AG04449 (cell line): ENCODE data around the gene ACVR1C.
A peak's percentile ranks its signal among the peaks of the same experiment; 100 is the strongest.

ENCODE experiments used
- CTCF ChIA-PET: fragments of 350-600 bp; formaldehyde crosslinking; extraction: SDS; loops from one replicate; lab custom pipeline; 2021; ENCODE audit warnings: antibody characterized with exemption; lab: Yijun Ruan, JAX
- POLR2A ChIA-PET: fragments of 400-600, 350-600 bp; formaldehyde crosslinking; extraction: SDS; loops from one replicate; lab custom pipeline; 2020; ENCODE audit warnings: antibody characterized with exemption, inconsistent platforms; lab: Yijun Ruan, JAX
- DNase-seq: peaks from one replicate; pipeline ENCODE4 v3.0.0-alpha.2; 2010; ENCODE audit warnings: low read depth, low spot score
- H3K4me3 ChIP-seq: 2 replicates; pipeline ENCODE4 v1.5.1; 2011; ENCODE audit warnings: low read depth, mild to moderate bottlenecking, control low read depth, low read length
- CTCF ChIP-seq: IDR thresholded peaks from one replicate; pipeline ENCODE4 v1.5.1; 2011; ENCODE audit warnings: mild to moderate bottlenecking, moderate library complexity, low read length, control low read depth, inconsistent platforms; ENCODE audit not compliant: insufficient read depth; ENCODE audit errors: missing control alignments

The ACVR1C gene

DNA sequence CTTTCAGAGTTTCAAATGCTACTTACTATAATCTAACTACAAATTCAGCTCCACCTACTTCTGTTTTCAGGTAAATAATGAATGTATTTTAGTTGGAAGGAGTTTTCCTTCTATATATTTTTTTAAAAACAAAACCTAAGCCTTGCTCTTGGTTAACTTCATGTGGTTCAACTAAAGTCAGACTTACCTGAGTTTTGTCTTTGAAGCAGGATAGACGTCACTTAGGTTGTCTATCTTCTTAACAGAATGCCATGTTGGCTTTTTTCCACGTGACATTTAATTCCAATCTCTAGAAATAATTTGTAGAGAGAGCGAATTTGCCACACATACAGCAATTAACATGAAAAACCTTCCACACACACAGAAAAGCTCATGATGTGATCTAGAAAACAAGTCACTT, 140.9 kb downstream of the ACVR1C start:
- ChIA-PET CTCF (interaction anchor here (0.7 to 6.5 kb wide), 5 partner anchors 10 to 185 kb away, joined by 3 to 56 read pairs (median 10); partner anchors contain the start of gene ERMN), POLR2A (no interaction called here)
- DNase-seq, result no peak
- no peak for TF ChIP-seq CTCF
- no peak overlapping the region for H3K4me3 ChIP-seq

- no peak overlapping the region for H3K4me3 ChIP-seq
- no peak for TF ChIP-seq CTCF
- POLR2A ChIA-PET, result no interaction called here
- CTCF ChIA-PET, result interaction anchor here (2.5 to 6.5 kb wide), 2 partner anchors 10 to 160 kb away, joined by 10 to 56 read pairs; partner anchors contain the start of gene ERMN
- DNase-seq, result no peak
Measured at GRCh38 chr2:157487271-157487610, 141.4 kb downstream of the ACVR1C start.

DNA sequence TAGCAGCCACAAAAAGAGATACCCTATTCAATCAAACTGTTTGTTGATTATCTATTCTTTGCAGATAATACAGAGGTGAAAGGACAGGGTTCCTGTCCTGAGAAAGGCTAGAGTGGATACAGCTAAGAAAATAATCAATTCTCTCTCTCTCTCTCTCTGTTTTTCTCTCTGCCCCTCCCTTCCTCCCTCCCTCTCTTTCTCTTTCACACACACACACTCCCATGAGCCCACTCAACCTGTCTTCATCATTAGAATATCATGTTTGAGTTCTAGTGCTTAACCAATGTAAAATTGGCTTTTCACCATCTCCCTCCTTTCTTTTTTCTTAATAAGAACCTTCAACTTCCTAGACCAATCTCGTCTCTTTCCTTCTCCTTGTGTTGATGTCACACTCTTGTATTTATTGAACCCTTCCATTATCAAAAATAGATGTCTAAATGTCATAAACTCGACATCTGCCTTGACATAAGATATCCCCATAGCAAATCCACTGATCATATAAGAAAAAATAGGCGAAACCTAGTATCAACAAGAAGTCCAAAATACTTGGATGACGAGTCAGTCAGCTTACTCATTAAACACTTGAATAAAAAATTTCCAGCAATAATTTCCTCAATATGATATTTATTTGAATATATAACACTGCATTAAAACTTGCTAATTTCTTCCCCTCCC, 141.9 kb downstream of the ACVR1C start:
- DNase-seq, result no peak
- TF ChIP-seq CTCF, result no peak
- ChIA-PET CTCF (interaction anchor here (1.3 to 6.5 kb wide), 4 partner anchors 11 to 159 kb away, joined by 3 to 56 read pairs (median 8); partner anchors contain the start of gene ERMN), POLR2A (no interaction called here)
- no peak overlapping the region for H3K4me3 ChIP-seq

- no peak overlapping the region for H3K4me3 ChIP-seq
- peak; percentile 31 for DNase-seq
- no peak for TF ChIP-seq CTCF
- CTCF ChIA-PET, result interaction anchor here (0.8 to 1.6 kb wide), 5 partner anchors 10 to 153 kb away, joined by 3 to 8 read pairs (median 5); no protein-coding TSS in a partner anchor
- POLR2A ChIA-PET, result no interaction called here
Measured at GRCh38 chr2:157480182-157480961, 148.3 kb downstream of the ACVR1C start.

- ChIA-PET CTCF (interaction anchor here (1.1 to 1.6 kb wide), 5 partner anchors 13 to 177 kb away, joined by 3 to 8 read pairs (median 5); no protein-coding TSS in a partner anchor), POLR2A (no interaction called here)
- no peak for DNase-seq
- TF ChIP-seq CTCF, result no peak
- no peak overlapping the region for H3K4me3 ChIP-seq
Measured at GRCh38 chr2:157479081-157480027, 149.3 kb downstream of the ACVR1C start.
